Astrocyte (in vitro differentiated cells and primary cell): ENCODE results near the gene ZFP36L1.

Experiments
- CTCF ChIP-seq: IDR thresholded peaks from 2 replicates; pipeline ENCODE4 v1.5.1; 2011; ENCODE audit warnings: low read depth, mild to moderate bottlenecking, inconsistent platforms, low read length, moderate library complexity; ENCODE audit not compliant: insufficient read depth
- EZH2 ChIP-seq: IDR thresholded peaks from 2 replicates; pipeline ENCODE4 v1.6.1; 2012; ENCODE audit warnings: mild to moderate bottlenecking, low read length, inconsistent platforms; ENCODE audit not compliant: insufficient read depth

GRCh38 chr14:68771631-68772030 lies 21.2 kb downstream of the ZFP36L1 start:
- TF ChIP-seq EZH2, result no peak
- no peak for TF ChIP-seq CTCF
